ENCODE results near the gene ABL2.

The ABL2 gene

DNA sequence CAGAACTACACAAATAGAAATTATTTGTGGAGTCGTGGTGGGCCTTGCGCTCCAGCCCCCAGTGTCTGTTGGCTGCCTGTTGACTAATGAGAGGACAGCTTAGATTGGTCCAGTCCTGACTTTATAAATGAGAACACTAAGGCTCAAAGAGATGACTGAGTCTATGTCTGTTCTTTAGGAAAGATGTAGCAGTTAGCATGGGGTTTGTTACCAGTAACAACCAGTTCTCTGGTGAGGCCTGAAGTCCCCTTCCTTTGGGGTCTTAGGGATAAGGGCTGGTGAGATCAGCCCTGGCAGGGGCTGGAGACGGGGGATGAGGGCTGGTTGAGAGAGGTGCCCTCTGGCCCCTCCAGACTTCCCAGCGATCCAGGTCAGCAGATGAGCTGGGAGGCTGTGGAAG, 138.6 kb downstream of the ABL2 start:
- no peak for DNase-seq

GRCh38 chr1:179090522-179090921, 139.0 kb downstream of the ABL2 start:
- no peak for DNase-seq

DNA sequence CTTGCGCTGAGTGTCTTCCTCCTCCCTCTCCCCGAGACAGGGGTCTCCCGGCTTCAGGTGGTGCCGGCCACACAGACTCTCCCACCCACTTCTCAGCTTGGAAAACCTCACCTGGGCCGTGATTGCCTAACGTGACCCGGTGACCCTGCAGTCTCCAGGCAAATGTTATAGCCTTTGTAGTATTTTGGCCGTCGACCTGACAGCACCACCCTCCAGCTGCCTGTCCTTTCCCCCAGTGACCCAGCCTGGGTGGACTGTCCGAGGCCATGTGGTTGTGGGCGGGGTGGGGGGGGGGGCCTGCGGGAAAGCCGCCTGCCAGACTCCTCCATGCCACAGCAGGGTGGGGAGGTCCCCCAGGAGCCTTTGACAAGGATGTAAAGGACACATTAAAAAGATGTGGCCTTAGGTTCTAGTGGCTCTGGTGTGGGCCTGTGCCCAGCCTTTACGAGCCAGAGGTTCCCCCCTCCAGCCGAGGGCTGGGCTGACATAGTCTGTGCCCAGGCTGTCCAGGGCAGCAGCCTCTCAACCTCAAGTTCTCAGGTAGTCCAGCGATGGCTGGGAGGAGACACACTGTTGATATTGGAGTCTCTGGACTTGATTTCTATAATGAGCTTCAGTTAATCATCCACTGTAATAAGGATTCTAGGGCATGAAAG, 139.5 kb downstream of the ABL2 start:
- no peak for DNase-seq

DNA sequence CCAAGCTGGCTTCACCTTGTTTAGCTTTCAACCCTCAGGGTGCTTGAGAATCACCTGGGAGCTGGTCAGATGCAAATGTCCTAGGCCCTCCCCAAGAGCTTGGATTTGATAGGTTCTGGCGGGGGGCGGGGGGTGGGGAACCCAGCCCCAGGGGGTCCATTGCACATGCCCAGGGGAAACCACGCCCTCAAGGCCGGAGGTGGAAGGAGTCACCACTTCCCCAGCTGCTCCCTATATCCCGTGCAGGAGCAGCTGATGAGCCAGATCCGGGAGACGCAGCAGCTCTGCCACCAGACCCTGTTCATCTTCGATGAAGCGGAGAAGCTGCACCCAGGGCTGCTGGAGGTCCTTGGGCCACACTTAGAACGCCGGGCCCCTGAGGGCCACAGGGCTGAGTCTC, 141.8 kb downstream of the ABL2 start:
- DNase-seq = no peak

DNA sequence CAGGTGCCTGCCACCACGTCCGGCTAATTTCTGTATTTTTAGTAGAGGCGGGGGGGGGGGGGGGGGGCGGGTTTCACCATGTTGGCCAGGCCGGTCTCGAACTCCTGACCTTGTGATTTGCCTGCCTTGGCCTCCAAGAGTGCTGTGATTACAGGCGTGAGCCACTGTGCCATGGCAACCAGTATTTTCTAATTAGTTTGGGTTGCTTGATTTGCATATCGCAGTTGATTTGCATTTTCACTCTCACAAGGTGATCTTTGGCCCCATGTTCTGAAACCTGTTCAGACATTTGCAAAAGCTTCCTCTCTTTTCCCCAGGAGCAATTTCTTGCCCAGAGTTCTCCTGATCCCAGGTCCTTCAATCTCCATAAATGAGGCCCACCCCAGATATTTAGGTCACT, 145.9 kb downstream of the ABL2 start:
- DNase-seq = no peak

- DNase-seq = peak; percentile 14
Observed at GRCh38 chr1:179082999-179083335, 146.5 kb downstream of the ABL2 start.

DNA sequence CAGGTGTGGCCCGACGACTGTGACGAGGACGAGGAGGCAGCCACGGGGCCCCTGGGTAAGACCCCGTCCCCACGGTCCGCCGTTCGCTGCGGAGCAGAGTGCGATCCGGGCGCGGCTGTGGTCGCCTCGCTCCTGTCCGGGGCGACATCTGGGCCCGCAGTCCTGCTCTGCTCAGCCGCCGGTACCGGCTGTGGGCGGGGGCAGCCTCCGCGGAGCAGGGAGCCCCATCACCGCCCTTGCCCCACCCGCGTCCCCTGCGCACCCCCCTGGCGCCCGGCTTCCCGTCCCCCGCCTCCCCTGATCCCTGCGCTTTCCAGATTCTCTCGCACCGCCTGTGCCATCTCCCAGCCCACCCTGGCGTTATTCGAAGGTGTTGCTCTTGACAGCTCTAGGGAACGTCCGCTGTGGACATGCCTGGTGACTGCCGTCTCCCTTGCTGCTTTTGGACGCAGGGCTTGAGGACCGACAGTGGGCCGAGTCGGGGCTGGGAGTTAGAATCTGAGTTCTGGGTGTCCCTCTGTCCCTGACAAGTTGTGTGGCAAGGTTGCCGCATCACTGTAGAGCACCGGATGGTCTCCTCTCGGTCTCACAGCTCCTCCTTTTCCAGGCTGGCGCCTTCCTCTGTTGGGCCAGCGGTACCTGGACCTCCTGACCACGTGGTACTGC, 147.0 kb downstream of the ABL2 start:
- peak; percentile 31 for DNase-seq

DNA sequence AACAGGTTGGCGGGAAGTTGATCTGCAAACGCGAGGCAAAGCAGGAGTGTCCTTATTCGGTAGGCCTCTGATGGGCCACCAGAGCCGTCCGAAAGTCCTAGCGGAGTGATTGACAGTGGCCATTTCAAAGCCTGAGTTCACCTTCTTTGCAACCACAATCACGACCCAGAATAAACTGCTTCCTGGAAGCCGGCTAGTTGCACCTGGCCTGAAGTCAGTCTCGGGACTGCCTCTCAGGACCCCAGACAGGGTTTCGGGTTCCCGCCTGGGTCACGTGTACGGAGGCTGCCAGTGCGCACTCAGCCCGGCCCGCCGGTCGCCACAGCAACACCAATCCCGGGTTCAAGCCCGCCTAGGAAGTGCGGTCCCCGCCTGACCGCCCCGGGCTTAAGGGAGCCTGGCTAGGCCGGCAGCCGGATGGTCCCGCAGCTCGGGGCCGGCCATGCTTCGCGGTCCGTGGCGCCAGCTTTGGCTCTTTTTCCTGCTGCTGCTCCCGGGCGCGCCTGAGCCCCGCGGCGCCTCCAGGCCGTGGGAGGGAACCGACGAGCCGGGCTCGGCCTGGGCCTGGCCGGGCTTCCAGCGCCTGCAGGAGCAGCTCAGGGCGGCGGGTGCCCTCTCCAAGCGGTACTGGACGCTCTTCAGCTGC, 147.7 kb downstream of the ABL2 start, which contains the start of gene TOR3A:
Gene TOR3A, plus strand, starts transcription at position 384 of the 646 bp plus-strand sequence. Its CDS starts 59 bp downstream, at position 443.
- DNase-seq = peak; percentile 81

DNA sequence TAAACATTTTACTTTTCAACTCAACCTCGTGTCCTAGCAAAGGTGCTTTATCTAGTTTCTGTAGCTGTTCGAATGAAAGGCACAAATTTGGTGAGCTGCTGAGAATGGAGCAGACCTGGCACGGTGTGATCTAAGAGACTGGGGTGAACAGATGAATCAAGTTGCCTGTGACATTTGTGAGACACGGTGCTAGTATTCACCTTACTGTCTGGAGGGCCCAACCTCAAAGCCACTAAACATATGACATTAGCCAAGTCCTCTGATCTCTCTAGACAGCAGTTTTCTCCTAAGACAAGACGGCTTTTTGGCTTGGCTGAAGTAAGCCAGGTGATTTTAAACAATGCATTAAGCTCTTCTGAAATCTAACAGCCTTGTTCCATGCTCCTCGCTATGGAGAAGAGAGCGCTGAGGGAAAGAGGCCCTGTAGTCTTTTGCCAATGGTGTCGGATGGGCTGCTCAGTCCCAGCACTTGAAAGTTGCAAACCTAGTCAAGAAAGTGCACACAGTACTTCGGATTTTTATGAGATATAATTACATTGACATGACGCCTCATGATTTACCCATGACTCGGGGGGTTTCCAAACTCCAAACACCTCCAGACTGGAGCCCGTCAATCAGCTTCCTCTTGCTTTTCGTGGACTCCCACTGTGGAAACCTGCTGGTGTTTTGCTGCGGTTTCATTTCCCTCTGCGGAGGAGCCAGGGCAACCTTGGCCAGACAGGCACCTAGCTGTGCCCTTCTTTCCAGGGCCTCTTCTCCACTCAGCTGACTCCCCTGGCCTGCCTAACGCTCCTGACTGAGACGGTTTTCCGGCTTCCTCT, 148.4 kb downstream of the ABL2 start:
- peak; percentile 39 for DNase-seq

- peak; percentile 56 for DNase-seq
Observed at GRCh38 chr1:179079113-179079761, 150.2 kb downstream of the ABL2 start.

DNA sequence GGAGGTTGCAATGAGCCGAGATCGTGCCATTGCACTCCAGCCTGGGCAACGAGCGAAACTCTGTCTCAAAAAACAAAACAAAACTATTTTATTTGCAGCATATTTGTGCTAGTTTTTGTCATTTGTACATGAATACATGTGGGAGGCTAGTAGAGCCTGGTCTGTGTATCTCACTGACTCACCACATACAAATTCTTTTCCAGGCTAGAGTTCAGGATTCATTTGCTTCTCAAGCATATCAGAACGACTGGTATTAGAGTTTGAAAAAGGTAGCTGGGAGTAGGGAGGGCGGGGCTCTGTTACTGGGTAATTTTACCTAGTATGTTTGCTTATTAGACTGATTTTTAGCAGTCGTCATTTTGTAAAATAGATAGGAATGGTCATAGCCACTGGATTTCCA, 152.1 kb downstream of the ABL2 start:
- no peak for DNase-seq

- DNase-seq = no peak
Observed at GRCh38 chr1:179066471-179066870, 163.0 kb downstream of the ABL2 start.

DNA sequence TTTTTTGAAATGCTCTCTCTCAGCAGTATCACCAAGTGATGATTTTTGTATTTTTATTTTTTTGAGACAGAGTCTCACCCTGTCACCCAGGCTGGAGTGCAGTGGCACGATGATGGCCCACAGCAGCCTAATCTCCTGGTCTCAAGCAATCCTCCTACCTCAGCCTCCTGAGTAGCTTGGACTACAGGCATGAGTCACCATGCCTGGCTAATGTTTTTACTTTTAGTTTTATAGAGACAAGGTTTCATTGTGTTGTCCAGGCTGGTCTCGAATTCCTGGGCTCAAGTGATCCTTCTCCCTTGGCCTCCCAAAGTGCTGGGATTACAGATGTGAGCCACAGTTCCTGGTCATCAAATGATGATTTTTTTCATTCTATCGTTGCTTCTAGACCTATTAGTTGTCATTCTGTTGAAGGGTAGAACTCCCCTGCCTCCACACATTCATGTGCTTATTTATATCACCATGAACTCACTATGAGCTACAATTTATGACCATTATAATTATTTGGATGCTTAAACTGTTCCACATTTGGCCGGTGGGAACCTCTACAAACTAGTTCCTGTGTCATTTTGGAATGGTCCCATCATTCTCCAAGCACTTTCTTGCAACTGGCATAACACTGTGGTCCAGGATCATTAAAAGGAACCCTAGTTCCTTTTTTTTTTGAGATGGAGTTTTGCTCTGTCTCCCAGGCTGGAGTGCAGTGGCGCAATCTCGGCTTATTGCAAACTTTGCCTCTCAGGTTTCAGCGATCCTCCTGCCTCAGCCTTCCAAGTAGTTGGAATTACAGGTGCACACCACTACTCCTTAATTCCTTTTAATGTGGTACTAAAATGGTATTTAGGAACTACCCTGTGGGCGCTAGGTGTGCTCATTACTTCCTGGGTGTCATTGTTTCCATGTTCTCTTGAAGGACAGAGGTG, 167.9 kb downstream of the ABL2 start:
- no peak for DNase-seq

DNA sequence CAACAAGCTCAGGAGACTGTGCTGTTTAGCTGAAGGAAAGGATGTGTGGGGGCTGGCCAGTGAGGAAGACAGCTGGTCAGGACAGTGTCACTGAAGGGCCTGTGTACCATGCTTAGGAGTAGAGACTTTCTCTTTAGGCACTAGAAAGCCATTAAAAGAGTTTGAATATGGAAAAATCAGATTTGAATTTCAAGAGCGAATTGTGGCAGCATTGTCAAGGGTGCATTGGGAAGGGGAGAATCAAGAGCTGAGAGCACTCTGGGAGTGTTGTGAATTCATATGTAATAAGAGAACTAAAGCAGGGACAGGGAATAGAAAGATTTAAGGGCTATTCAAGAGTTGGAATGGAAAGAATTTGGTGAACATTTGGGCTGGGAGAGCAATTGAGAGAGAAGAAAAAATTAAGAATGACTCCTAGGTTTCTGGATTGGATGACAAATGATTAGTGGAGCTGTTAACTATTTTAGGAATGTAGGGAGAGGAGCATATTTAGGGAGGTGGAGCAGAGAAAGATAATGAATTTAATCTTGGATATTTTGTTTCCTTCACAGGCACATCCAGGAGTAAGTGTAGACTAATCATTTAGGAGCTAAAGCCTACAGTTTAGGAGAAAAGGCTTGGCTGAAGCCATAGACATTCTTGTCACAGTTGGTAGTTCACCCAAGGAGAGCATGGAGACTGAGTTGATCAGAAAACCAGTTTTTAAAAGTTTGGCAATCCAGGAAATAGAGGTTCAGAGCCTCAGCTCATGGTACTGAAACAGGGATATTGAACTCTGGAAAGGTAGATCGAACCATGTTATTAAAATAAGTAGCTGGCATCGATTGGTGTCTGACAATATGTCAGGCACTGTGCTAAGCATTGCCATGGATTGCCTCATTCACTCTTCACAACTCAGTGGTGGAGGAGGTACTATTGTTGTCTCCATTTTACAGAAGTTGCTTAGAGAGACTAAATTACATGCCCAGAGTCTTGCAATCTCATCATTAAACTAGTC, 170.7 kb downstream of the ABL2 start:
- DNase-seq = no peak

DNA sequence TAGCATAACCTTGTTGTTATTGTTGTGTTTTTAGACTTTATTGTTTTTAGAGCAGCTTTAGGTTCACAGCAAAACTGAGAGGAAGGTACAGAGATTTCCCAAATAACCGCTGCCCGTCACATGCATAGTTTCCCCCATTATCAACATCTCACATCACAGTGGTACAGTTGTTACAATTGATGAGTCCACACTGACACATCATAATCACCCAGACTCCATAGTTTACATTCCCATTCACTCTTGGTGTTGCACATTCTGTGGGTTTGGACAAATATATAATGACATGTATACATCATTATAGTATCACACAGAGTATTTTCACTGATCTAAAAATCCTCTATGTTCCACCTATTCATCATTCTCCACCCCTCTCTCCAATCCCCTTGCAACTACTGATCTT, 173.5 kb downstream of the ABL2 start:
- no peak for DNase-seq

DNA sequence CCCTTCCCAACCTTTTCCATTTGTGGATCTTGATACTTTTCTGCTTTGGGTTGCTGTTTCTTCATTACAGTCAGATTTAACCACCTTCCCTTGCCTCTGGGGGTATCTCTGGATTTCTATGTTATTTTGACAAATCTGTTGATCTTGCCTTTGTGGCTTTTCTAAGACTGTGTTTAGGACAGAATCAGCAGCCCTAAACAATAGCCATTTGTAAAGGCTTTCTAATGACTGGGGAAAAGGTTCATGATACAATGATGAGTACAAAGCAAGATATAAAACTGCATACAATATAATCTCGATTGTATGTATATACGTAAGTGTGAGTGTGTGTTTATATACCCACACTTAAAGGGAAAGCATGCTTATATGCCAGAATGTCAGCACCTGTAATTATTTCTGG, 176.0 kb downstream of the ABL2 start:
- no peak for DNase-seq

GRCh38 chr1:179052776-179053175, 176.7 kb downstream of the ABL2 start:
- no peak for DNase-seq
